ENCODE measurements around the gene ATG4D.

The ATG4D gene

GRCh38 chr19:10543420-10544241 is at the start of gene ATG4D:
ATG4D (plus strand) TSS chr19:10543904; CDS start chr19:10544091, 187 bp downstream.
- DNase-seq, result peak; percentile 81

GRCh38 chr19:10497371-10497770 is 46.3 kb upstream of the ATG4D start:
- no peak for DNase-seq

GRCh38 chr19:10499550-10500246 is 44.0 kb upstream of the ATG4D start:
- no peak for DNase-seq

DNA sequence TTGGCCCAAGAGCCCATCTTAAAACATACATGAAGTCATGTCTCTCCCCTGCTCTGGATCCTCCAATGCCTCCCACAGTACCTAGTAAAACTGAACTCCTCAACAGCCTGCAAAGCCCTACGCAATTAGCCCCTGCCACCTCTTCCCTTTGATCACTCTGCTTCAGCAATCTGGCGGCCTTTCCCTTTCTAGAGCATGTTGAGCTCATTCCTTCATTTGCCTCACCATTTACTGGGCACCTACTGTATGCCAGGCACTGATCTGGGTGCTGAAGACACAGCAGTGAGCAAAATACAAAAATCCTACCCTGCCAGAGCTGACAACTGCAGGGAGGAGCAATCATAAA is 43.5 kb upstream of the ATG4D start:
- DNase-seq, result no peak

DNA sequence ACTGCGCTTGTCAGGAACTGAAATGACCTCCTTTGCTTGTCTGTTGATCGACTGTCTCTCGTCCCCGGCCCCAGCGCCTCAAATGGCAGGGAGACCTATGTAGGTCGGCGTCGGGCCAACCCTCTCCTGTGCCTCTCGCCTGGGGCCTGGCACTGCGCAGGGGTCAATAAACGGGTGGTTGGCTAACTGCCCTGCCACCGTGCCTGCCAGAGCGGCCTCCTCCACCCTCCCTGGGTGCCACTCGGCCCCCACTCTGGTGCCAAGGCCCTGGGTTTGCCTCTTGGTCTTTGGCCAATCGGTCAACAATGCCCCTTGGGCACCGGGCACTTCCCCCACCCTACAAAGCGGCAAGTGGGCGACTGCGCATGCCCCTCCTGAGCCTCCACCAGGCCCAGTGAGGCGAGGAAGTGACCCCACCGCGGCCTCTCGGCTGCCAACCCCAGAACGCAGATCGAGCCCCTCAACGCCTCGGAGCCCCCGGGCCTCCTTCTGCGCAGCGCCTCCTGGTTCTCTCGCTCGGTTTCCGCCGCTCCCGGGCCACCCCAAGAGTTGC is 41.7 kb upstream of the ATG4D start:
- peak; percentile 78 for DNase-seq

GRCh38 chr19:10502524-10503001 is 41.1 kb upstream of the ATG4D start:
- peak; percentile 95 for DNase-seq

- DNase-seq, result peak; percentile 35
These were observed 40.5 kb upstream of the ATG4D start, which contains the start of gene KEAP1 for GRCh38 chr19:10503002-10503789. KEAP1 (minus strand) TSS chr19:10503356; CDS start chr19:10500033, 3,323 bp downstream.

DNA sequence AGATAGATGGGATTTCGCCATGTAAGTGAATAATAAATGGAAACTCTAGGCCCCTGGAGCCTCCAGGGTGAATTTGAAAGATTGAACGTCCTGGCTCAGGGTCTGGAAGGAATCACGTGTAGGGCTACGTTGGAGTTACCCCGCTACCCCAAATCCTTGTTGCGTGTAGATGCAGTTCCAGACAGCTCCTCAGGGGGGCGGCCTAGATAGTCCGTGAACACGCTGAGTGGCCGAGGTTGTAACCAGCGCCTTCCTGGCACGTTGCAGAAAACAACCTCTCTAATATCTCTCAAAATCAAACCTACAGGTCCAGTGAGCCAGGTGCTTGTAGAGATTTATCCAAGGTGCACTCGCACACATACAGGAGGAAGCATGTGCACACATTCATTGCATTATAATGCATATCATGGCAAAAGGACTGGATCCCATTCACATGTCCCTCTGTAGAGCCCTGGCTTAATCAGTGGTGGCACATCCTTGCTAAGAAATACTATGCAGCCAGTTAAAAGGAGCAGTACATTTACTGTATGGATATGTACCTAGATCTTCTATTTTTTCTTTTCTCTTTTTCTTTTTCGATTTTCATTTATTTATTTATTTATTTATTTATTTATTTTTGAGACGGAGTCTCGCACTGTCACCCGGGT is 38.0 kb upstream of the ATG4D start:
- DNase-seq, result peak; percentile 2

GRCh38 chr19:10508036-10508435 is 35.7 kb upstream of the ATG4D start:
- no peak for DNase-seq

DNA sequence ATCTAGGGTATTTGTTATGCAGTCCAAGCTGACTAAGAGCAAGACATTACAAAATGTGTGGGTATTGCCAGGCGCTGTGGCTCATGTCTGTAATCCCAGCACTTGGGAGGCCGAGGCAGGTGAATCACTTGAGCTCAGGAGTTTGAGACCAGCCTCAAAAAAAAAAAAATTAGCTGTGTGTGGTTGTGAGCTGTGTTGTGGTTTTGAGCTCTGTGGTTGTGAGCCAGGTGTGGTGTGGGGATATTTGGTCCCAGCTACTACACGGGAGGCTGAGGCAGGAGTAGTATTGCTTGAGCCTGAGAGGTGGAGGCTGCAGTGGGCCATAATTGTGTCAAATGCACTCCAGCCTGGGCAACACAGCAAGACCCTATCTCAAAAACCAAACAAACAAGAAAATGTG is 35.0 kb upstream of the ATG4D start:
- no peak for DNase-seq

DNA sequence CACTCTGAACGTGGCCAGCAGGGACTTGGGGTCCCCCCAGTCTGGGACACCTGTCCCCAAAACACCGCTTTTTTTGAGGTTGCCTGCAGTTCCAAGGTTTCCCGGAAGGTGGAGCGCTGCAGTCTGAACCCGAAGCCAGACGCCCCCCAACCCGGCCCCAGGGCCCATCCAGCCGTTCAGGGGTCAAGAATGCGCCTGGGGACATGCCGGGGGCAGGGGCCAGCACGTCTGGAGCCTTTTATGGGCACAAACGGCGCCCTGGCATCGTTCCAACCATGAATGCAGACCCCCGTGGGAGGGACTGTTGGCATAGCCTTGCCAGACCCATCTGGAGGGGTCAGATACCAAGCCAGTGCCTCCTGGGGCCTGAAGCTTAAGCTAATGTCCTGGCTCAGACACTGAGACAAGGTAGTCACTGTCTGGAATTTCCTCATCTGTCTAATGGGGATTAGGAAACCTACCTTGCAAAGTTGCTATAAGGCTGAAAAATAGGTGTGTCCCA is 33.4 kb upstream of the ATG4D start:
- no peak for DNase-seq

DNA sequence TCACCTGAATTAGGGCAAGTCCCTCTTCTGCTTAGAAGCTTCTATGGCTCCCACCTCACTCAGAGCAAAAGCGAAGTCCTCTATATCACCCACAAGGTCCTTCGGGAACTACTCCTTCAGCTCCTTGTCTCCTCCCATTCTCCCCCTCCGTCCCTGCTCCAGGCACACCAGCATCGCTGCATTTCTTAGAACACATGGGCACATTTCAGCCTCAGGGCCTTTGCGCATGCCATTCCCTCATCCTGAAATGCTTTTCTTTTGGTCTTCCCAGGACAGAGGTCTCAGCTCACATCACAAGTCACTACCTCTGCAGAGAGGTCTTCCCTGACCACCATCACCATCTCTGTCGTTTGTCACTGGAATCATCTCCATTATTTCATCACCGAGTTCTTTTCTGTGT is 30.5 kb upstream of the ATG4D start:
- DNase-seq, result no peak

GRCh38 chr19:10514211-10515145 is 29.2 kb upstream of the ATG4D start:
- DNase-seq, result no peak

GRCh38 chr19:10516064-10516385 is 27.7 kb upstream of the ATG4D start:
- no peak for DNase-seq

DNA sequence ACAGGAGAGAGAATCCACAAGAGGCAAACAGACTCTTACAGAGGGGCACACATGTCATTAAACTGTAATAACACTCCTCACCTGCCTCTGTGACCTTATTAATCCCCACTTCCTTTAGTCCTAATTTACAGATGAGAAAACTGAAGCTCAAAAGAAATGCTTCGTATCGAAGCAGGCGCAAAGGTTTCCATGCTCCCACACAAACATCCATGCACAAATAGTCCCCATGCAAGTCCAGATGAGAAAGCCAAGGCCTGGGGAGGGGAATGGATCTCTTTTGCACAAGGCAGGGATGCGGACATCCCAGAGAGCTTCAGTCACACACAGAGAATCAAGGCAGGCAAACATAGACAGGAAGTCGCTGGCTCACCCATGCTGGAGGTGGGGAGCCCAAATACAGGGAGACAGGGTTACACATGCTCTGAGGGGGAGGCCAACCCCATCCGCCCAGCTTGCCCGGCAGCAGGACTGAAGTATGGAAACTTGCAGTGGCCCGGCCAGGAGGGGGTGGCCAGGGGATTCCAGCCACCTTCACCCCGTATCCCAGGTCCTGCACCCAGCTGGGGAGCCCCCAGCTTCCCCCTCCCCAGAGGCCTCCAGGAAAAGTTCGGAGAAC is 26.9 kb upstream of the ATG4D start:
- DNase-seq, result peak; percentile 7

- peak; percentile 25 for DNase-seq
These were observed 26.3 kb upstream of the ATG4D start, which contains the start of gene S1PR5 for GRCh38 chr19:10517361-10517759. S1PR5 (minus strand) TSS chr19:10517447; CDS start chr19:10515011, 2,436 bp downstream.

DNA sequence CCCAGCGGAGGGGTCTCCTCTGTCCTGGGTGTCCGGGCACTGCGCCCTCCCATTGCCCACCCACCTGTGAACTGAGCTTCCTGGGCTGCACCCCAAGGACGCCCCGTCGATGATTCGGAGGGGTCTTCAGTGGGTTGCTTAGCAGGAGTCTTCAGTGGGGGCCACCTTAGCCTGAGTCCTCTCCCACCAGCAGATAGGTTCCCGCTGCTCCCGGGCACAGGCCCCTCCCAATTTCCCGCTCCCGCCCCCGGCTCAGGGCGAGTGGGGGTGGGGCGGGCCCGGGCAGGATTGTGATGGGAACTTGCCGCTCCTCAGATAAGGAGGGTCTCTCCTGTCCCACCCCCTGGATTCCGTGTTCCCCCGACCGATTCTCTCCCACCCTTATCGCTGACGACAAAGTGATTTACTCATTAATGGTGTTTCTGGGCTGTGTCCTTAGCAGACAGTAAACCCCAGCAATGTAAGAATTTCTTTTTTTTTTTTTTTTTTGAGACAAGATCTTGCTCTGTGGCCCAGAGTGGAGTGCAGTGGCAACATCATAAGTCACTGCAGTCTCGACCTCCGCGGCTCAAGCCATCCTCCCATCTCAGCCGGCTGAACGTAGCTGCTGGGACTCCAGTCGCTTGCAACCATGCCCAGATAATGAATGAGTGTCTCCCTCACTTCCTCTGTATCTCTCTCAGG is 25.8 kb upstream of the ATG4D start:
- DNase-seq, result peak; percentile 20

DNA sequence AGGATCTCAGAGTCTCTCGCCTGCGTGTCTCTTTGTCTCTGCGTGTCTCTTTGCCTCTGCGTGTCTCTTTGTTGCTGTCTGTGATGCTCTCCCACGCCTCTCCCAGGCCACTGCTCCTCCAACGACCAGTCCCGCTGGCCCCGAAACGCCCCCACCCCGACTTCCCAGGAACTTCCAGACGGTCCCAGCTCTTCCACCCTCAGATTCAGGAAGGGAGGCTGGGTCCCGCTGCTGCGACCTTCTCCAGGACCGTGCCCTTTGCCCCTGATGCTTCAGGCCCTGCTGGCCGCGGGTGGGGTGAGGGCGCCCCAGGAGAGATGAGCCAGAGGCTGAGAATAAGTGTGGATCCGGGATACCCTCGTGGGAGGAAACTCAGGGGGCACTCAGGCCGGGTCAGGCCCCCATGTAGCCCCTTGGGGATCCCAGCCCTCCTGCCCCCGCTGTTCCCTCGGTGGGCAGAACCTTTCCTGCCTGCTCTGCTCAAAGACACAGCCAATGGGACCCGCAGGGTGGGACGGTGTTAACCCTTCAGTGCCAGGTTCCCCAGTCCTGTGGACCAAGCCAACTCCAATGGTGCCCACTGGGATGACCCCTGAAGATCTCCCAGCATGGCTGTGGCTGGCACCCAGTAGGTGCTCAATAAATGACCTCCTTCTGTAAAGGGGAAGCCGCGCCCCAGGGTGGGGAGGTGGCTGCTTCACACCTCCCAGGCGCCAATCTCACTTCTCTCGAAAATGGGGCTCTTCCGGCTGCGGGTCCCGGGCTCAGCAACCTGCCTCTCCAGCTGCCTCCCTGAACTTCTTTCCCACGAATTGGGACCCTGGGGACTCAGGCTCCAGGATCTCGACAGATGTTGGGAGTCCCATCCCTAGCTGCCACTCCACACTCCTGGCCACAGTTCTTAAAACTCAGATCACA is 25.0 kb upstream of the ATG4D start:
- no peak for DNase-seq

DNA sequence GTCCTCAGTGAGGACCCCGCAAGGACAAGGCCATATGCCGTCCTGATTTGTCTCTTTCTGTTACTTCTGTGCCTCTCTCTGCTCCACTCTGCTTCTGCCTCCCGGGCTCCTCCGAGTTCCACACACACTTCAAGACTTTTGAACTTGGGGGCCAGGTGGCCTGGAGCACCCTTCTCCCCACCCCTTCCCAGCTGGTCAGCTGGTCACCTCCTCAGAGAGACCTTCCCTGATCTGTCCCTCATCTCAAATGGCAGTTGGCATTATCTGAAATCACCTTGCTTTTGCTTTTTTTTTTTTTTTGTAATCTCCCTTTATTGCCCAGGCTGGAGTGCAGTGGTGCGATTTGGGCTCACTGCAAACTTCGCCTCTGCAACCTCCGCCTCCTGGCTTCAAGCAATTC is 24.3 kb upstream of the ATG4D start:
- DNase-seq, result no peak
